Endothelial cell of umbilical vein (primary cell): ENCODE data around the gene CUL7.

Source experiments
- CTCF ChIP-seq, 2 donors: IDR thresholded peaks; 1 replicate in 1 of 2; 2 replicates in 1 of 2; pipeline ENCODE4 v1.5.1; 2011; ENCODE audit warnings: low read length in 2 of 2, mild to moderate bottlenecking in 2 of 2, moderate library complexity in 2 of 2, control low read depth in 1 of 2, inconsistent platforms in 1 of 2, low read depth in 1 of 2; ENCODE audit not compliant: insufficient read depth in 1 of 2; ENCODE audit errors: extremely low read depth in 1 of 2
- EZH2 ChIP-seq: IDR thresholded peaks from 2 replicates; pipeline ENCODE4 v1.6.1; 2012; ENCODE audit warnings: borderline replicate concordance, low read depth, mild to moderate bottlenecking, moderate library complexity, low read length, inconsistent platforms; ENCODE audit not compliant: severe bottlenecking
- FOS ChIP-seq: IDR thresholded peaks from 2 replicates; pipeline ENCODE4 v1.6.1; 2011; ENCODE audit warnings: mild to moderate bottlenecking, low read length, moderate library complexity, borderline replicate concordance; ENCODE audit not compliant: insufficient read depth
- POLR2A ChIP-seq: IDR thresholded peaks from 2 replicates; pipeline ENCODE4 v1.6.1; 2012; ENCODE audit warnings: low read depth, mild to moderate bottlenecking, control low read depth, low read length
- POLR2AphosphoS5 ChIP-seq: IDR thresholded peaks from 2 replicates; pipeline ENCODE4 v1.6.1; 2012; ENCODE audit warnings: low read depth, mild to moderate bottlenecking, control low read depth, low read length, moderate library complexity; ENCODE audit not compliant: insufficient read depth

GRCh38 chr6:43038727-43039126 is 14.9 kb downstream of the CUL7 start:
- TF ChIP-seq CTCF (IDR thresholded peaks at IDR 0.05; ENCODE audit: extremely low read depth in 1 of 2, insufficient read depth in 1 of 2, low read depth in 1 of 2, low read length in 2 of 2) (no peak), POLR2A (no peak), POLR2AphosphoS5 (no peak), EZH2 (no peak), FOS (no peak)
